IPS DF 19.7 (cell line): ENCODE data around the gene SRGAP1.
"Not testable (repeated sequence)": the region's sequence is repeated elsewhere in the genome, so short reads cannot be mapped to it uniquely, and the experiment has no call there.

Experiments
- DNase-seq: peaks from one replicate; pipeline ENCODE4 v3.0.0-alpha.2; 2013; ENCODE audit warnings: low read depth, low spot score

Gene SRGAP1

DNA sequence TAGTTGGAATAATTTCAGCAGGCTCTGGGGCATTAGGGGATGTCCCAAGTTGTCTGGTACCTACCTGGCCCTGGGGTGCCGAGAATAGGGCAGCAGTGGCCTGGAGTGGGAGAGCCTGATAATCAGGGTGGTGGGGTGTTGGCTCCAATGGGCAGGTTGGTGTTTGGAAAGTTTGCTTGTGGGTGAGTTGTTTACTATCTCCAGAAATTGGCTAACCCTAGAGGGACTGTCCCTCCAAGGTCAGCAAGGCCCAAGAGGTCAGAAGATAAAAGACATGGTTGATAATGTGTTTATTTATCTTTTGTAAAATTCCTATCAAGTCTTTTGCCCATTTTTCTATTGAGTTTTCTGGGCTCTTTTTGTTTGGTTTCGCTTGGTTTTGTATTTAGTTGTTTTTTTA, 272.5 kb downstream of the SRGAP1 start:
- no peak for DNase-seq

- no peak for DNase-seq
These were observed 276.1 kb downstream of the SRGAP1 start for GRCh38 chr12:64120568-64120967.

DNA sequence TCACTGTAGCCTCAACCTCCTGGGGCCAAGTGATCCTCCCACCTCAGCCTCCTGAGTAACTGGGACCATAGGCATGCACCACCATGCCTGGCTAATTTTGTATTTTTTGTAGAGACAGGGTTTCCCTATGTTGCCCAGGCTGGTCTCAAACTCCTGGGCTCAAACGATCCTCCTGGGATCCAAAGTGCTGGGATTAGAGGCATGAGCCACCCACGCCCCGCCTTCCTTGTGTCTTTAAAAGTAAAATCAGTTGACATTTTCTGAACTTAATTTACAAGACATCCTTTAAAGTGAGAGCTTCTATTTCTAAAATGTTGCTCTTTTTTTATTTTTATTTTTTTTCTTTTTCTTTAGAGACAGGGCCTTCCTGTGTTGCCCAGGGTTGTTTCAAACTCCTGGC, 276.6 kb downstream of the SRGAP1 start:
- DNase-seq = not testable (repeated sequence)

GRCh38 chr12:64122154-64122553, 277.7 kb downstream of the SRGAP1 start:
- no peak for DNase-seq

- no peak for DNase-seq
These were observed 278.5 kb downstream of the SRGAP1 start for GRCh38 chr12:64122995-64123394.

GRCh38 chr12:64123448-64123847, 278.9 kb downstream of the SRGAP1 start:
- no peak for DNase-seq

GRCh38 chr12:64124511-64125197, 280.2 kb downstream of the SRGAP1 start:
- DNase-seq = no peak

- no peak for DNase-seq
These were observed 281.4 kb downstream of the SRGAP1 start for GRCh38 chr12:64125913-64126312.

DNA sequence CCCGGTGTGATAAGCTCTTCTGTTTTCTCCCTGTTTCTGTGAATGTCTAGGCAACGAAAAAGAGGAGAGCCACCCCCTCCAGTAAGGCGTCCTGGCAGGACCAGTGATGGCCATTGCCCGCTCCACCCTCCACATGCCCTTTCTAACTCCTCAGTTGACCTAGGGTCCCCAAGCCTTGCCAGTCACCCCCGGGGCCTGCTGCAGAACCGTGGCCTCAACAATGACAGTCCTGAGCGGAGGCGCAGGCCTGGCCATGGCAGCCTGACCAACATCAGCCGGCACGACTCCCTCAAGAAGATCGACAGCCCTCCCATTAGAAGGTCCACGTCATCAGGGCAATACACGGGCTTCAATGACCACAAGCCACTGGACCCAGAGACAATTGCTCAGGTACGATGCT, 283.3 kb downstream of the SRGAP1 start:
- no peak for DNase-seq

GRCh38 chr12:64128366-64128765, 283.9 kb downstream of the SRGAP1 start:
- no peak for DNase-seq

GRCh38 chr12:64130476-64130875, 286.0 kb downstream of the SRGAP1 start:
- DNase-seq = not testable (repeated sequence)

DNA sequence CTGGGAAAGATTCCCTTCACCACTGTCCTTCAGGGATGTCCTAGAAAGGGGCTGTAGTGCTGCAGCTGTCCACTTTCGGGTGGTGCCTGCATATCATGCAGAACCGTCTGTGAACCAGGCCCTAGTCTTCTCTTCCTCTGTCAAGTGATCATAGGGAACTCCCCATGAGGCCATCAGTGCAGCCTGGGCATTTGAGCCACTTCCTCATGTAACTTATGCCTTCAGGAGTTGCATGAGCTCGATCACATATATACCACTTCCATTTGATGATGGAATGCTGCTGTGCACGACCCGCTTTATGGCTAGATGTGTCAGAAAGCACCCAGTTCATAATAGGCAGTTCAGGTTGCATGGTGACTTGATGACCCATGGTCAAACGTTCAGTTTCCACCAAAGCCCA, 287.0 kb downstream of the SRGAP1 start:
- not testable (repeated sequence) for DNase-seq

GRCh38 chr12:64132672-64133071, 288.2 kb downstream of the SRGAP1 start:
- DNase-seq = not testable (repeated sequence)

GRCh38 chr12:64137117-64137516, 292.6 kb downstream of the SRGAP1 start:
- no peak for DNase-seq

DNA sequence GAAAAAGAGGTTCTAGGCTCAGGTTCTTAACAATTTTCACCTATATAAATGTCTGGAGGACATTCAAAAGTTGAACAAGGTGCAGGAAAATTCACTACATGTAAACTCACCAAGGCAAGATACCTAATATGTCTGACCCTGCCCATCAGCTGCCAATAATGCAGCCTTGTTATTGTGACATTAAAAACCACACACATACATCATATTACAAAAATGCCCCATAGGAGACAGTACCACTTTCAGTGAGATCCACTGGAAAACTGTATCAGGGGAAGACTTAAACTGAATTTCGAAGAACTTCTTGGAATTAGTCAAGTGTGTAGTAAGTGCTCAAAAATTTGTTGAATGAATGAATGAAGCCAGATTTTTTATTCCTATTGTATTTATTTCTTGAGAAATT, 294.5 kb downstream of the SRGAP1 start:
- DNase-seq = no peak

DNA sequence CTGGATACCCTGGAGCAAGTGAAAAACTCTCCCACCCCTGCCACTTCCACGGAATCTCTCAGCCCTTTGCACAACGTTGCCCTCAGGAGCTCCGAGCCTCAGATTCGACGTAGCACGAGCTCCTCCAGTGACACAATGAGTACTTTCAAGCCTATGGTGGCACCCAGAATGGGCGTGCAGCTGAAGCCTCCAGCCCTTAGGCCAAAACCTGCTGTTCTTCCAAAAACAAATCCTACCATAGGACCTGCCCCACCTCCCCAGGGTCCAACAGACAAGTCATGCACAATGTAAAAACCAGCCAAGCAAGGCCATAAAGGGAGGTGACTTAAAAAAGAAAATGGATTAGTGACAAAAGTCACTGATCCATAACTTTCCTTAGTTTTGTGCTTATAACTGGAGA, 297.9 kb downstream of the SRGAP1 start:
- no peak for DNase-seq

- DNase-seq = no peak
These were observed 298.3 kb downstream of the SRGAP1 start for GRCh38 chr12:64142784-64143183.

DNA sequence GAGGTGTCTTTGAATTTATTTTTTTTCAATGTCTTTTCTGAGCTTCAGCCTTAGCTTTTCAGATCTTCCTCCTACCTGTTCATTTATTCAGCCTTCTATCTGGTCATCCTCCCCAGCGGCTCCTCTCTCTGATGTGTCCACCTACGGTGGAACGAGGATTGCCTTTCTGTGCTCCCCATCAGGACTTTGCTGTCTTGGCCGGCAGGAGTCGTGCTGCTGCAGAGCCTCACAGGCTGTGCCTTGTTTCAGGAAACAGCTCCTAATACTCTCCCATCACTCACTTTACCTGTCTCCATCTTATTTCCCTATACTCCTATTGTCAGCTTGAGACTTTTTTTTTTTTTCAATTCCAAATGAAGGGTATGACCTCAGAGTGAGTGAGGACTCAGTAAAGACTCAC, 300.7 kb downstream of the SRGAP1 start:
- DNase-seq = no peak

DNA sequence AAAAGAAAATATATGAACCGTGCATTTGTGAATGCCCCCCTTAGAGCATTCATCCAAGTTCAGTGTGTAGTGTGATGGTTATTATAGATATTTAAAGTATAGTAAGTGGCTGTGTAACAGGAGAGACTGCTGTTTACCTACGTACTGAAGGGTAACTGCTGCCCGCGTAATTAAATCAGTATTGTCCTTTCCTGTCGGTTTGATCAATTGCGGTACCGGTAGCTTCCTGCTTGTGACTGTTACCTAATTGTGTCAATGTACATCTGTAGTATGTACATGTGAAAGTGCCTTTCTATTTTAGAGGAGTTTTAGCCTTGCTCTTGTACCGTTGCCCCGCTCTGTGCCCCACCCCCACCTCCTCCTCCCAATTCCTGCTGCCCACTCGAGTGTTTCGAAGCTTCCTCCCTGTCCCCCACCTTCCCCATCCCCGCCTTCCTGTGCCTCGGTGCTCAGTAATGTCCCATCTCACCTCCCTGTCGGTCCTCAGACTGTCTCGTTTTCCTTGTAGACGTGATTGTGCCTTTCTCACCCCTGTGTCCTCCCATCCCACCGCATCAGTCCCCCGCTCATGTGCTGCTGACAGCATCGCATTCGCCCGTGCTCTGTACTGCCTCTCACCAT, 302.6 kb downstream of the SRGAP1 start:
- no peak for DNase-seq

GRCh38 chr12:64147875-64148274, 303.4 kb downstream of the SRGAP1 start:
- DNase-seq = no peak

DNA sequence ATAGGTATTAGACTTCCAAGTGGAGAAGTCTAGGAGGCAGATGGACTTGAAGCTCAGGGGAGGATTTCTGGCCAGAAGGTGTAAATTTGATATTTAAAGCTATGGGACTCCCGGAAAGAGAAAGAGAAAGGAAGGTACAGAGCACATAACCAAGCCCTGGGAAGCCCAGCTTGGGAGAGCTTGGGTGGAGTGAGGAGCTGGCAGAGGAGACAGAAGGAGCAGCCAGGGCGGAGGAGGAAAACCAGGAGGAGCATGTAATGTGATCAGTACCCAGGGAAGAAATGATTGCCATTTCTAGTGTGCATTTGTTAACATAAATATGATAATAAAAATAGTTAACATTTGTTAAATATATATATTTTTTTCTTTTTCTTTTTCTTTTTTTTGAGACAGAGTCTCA, 310.2 kb downstream of the SRGAP1 start:
- DNase-seq = no peak

DNA sequence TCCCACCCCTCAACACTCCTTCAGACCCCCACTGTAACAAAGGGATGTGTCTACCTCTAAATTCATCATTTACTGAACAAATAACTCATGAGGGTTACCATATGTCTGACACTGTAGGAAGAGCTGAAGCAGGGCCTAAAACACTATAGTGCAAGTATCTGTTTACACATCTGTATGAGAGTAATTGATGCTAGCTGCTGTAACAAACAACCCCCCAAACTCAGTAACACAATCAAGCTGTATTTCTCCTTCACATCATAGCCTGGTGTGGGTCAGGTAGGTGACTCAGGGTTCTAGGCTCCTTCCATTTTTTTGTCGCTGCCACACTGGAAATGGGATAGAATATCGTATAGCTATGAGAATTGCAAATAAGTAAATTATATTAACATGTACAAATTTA, 312.6 kb downstream of the SRGAP1 start:
- DNase-seq = no peak

DNA sequence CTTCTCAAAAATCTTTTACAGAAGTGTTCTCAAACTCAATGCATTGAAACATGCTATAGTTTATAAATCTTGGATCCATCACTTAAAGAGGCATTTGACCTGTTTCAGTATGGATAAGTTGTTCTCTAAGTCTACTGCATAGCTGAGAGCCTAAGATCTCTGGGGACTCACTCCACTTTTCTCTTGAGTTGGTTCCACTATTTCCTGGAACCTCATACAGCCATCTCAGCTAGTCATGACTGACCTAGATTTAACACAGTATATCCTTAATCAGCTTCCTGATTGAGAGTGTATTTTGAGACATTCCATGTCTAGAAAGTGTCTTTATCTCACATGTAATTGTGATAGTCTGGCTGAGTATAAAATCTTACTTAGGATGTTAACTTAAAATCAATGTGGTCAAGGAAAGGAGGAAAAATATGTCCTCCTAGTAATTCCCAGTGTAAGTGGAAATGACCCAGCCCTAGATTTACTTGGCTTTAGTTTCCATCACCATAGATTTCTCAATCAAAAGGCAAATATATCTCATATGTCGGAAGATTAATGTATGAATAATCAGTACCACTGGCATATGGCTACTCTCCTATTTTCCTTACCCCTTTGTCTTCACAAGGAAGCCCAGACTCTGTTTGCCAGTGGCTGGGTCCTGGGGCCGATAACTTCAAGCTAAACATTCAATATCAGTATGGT, 315.7 kb downstream of the SRGAP1 start:
- no peak for DNase-seq
